ENCODE data around the gene S1PR2.
"Not testable (repeated sequence)": the region's sequence is repeated elsewhere in the genome, so short reads cannot be mapped to it uniquely, and the experiment has no call there.

The S1PR2 gene

DNA sequence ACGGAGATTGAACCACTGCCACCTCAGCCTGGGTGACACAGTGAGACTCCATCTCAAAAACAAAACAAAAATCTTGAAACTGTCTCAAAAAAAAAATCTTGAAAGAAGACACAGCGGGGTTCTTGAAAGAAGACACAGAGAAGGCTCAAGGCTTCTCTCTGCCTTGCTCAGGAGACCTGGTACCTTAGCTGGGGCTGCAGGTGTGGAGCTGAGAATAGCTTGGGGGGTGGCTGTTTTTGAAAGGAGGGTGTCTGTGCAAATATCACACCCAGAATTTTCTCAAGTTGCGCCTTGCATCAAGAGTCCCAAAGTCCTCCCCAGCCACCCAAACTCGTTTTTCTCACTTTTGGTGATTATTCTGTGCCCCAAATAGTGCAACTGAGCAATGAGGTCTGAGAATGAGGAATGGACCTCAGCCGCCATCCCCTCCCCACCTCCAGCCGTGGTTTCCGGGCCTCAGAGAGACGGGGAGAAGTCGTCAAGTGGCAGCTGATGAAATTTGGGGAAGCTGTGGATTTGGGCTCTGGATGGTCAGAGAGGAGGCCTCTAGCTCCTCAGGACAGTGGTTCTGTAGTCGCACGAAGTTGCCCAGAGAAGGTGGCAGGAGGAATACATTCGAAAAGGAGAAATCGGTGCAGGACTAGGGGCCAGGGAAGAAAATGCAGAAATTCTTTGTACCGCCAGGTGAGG is 8.8 kb downstream of the S1PR2 start:
- no peak for DNase-seq

DNA sequence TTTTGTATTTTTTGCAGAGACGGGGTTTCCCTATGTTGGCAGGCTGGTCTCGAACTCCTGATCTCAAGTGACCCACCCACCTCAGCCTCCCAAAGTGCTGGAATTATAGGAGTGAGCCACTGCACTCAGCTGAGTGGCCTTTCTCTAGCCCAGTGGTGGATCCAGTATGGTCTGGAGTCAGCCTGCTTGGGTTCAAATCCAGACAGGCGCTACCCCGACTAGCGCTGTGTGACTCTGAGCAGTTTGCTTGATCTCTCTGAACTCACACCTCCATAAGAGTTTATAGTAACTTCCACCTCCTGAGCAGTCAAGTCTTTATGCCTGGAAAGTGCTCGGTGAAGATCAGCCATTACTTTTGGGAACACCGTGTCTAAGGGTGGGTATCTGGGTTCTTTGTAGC is 10.4 kb downstream of the S1PR2 start:
- DNase-seq: no peak

DNA sequence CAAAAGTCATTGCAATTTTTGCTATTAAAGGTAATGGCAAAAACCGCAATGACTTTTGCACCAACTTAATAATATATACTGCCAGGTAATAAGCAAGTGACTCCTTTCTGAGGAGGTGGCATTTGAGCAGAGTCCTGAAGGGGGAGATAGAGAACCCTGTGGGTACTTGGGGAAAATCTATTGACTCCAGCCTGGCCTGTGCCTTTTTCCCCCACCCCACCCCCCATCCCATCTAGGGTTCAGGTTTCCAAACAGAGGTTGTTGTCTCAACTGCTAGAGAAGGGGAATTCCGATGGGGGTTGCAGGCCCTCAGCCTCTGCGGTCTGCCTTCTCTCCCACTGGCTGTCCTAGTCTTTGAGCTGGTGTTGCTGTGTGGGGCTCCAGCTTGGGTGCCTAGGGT is 11.5 kb downstream of the S1PR2 start:
- DNase-seq: peak; percentile 36

DNA sequence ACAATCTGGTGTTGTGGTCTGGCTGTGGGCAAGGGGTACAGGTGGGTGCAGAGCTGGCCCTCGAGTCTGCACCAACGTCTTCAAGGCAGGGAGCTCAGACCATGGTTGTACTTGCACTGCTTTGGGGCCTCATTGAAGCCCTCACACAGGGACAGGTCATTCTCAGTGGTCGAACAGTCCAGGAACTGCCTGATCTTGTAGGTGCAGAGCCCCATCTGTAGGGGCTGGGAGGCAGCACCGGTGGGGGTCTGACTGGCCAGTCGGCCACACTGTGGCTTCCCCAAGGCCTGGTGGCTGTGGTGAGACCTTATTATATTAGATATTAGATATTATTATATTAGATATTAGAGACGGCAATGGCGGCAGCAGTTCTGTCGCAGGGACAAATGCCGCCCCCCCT is 14.0 kb downstream of the S1PR2 start:
- DNase-seq: no peak

DNA sequence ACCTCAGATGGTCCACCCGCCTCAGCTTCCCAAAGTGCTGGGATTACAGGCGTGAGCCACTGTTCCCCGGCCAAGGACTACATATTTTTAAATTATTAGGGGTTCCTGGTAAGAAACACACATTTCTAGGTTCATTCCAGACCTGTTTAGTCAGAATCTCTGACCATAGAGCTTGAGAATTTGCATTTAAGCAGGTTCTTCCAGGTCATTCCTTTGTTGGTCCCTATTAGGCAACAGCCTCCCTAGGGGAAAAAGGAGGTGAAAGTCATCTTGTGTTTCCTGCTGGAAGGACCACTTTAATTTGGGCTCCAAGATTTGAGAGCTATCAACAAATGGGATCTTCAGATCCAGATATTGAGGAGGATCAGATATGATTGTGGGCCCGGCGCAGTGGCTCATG is 16.3 kb downstream of the S1PR2 start:
- DNase-seq: no peak

DNA sequence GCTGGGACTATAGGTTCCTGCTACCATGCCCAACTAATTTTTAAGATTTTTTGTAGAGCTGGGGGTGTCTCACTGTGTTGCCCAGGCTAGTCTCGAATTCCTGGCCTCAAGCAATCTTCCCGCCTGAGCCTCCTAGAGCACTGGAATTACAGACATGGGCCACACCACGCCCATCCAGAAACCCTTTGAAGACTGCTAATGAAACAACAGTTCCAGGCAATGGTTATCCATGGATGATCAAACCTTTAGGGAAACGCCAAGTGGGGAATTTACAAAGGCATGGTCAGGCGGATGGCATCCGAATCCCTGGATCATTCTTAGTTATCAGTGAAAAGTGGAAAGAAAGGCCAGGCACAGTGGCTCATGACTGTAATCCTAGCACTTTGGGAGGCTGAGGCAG is 19.4 kb downstream of the S1PR2 start:
- DNase-seq: no peak

DNA sequence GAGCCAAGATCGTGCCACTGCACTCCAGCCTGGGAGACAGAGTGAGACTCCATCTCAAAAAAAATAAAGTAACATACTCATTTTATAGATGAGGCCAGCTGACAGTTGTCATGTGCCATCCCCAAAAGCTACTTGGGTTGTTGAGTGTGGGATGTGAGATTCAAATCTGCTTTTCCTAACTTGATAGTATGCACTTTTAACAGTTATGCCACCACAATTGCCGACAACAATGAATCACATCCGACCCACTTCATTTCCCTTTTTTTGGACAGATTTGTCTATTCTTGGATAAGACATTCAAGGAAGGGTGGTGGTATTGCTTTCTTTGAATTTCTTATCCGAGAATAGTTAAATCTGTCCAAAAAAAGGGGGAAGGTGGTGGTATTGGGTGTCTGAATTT is 20.1 kb downstream of the S1PR2 start:
- DNase-seq: no peak

DNA sequence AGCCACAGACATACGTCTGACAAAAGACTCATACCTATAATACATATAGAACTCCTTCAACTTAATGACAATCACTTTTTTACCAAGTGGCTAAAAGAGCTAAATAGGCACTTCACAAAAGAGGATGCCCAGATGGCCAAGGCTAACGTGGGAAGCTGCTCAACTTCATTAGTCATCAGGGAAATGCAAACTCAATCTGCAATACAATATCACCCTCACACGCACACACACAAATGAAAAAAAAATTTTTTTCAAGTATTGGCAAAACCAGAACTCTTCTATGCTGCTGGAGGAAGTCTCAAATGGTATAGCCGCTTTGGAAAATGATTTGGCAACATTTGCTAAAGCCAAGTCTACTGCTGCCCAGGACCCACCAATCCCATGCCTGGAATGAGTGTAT is 21.8 kb downstream of the S1PR2 start:
- no peak for DNase-seq

DNA sequence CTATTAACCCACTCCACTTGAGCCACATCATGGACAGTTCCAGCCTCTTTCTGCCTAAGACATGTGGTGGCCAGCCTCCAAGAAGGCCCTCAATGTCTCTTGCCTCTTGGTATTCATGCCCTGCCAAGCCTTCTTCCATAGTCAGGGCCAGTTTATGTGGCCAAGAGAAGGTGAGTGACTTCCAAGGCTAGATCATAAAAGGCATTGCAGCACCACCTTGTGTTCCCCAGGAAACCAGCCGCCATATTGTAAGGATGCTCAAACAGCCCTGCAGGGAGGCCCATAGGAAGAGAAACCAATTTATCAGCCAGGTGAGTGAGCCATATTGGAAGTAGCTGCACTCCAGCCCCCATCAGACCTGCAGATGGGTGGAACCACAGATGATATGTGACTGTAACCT is 24.1 kb downstream of the S1PR2 start:
- no peak for DNase-seq

DNA sequence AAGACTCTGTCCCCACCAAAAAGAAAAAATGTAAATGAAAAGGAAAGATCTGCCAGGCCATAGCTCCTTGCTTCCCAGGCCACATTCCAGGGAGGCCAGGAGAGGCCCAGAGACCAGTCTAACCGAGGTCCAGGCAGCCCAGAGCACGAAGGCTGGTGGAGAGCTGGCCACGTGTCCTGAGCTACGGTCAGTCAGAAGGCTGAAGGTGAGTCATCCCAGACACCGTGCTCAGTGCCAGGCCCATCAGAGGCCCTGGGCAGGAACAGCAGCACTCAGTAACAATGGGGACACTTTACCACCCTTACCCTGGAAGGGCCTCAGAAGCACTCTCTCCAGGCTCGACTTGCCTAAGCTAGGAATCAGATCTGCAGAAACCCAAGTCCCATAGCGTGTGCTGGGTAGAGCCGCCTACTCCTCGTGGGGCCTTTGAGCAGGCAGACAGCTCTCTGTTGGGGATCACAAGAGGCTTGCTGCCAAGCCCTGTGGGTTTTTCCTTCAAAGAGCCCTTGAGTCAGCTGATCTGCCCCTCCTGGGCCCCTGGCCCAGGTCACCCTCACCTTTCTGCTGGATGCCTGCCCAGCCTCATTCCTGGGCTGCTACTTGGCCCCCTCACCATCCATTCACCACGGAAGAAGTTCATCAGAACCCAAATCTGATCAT is 24.8 kb downstream of the S1PR2 start:
- DNase-seq: no peak

DNA sequence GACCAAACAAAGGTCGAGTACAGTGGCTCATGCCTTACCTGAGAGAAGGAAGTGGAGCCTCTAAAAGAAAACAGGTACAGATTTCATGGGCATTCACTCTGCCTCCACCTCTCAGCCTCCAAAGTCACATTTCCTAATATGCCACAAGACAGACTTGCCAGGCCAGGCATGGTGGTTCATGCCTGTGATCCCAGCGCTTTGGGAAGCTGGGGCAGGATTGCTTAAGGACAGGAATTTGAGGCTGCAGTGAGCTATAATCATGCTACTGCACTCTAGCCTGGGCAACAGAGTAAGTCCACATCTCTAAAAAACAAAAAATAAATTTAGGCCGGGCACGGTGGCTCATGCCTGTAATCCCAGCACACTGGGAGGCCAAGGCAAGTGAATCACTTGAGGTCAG is 25.5 kb downstream of the S1PR2 start:
- no peak for DNase-seq

DNA sequence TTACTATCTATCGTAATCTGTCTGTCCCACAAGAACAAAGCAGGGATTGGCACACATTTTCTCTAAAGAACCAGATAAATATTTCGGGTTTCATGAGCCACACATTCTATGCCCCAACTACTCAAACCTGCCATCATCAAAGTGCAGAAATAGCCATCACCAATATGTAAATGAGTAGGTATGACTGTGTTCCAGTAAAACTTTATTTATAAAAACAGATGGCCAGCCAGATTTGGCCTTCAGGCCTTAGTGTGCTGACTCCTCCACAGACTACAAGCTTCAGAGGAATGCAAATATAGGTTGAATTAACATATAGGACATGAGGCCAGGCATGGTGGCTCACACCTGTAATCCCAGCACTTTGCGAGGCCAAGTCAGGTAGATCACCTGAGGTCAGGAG is 27.4 kb downstream of the S1PR2 start:
- no peak for DNase-seq

DNA sequence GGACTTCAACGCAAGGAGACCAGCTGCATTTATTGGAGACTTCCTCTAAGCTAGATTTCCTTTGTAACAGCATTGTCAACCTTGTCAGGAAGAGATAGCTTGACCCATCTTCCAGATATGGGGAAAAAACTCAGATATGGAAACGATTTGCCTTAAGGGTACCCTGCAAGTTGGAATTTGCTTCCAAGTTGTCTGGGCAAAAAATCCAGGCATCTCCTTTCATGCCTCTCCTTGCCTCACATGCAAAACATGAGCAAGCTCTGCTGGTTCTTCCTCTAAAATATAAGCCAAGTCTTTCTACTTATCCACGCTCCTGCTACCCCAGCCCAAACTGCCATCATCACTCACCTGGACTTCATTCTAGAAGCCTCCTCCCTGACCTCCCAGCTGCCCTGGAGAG is 30.0 kb downstream of the S1PR2 start:
- no peak for DNase-seq

DNA sequence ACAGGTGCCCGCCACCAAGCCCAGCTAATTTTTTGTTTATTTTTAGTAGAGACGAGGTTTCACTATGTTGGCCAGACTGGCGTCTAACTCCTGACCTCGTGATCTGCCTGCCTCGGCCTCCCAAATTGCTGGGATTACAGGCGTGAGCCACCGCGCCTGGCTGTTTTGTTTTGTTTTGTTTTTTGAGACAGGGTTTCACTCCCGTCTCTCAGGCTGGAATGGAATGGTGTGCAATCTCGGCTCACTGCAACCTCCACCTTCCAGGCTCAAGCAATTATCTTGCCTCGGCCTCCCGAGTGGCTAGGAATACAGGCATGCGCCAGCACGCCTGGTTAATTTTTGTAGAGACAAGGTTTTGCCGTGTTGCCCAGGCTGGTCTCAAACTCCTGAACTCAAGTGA is 31.0 kb downstream of the S1PR2 start:
- not testable (repeated sequence) for DNase-seq

DNA sequence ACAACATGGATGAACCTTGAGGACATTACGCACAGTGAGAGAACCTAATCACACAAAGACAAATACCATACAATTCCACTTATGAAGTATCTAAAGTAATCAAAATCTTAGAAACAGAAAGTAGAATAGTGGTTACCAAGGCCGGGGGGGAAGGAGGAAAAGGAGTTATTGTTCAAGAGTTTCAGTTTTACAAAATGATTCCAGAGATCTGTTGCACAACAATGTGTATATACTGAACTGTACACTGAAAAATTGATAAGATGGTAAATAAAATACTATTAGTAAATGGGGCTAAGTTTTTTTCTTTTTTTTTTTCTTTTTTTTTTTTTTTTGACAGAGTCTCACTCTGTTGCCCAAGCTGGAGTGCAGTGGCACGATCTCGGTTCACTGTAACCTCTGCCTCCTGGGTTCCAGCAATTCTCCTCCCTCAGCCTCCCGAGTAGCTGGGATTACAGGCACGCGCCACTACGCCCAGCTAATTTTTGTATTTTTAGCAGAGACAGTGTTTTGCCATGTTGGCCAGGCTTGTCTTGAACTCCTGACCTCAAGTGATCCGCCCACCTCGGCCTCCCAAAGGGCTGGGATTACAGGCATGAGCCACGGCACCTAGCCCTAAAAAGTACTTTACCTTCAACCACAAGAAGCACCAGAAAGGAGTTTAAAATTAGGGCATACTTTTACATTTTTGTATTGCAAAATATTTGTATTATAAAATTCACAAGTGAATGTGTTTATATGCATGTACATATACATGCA is 32.1 kb downstream of the S1PR2 start:
- DNase-seq: not testable (repeated sequence)

DNA sequence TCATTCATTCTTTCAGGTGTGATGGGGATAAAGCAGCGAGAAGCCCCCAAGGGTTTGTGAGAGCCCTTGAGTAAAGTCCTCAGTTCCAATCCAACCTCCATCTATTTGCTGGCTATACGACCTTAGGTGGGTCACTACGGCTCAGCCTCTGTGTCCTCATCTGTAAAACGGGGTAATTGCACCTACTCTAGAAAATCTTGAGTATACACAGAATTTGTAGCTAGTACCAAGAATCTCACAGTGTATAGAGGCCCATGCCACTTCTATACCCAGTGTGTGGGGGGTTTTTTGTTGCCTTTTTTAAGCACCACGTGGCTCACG is 36.0 kb downstream of the S1PR2 start:
- no peak for DNase-seq

DNA sequence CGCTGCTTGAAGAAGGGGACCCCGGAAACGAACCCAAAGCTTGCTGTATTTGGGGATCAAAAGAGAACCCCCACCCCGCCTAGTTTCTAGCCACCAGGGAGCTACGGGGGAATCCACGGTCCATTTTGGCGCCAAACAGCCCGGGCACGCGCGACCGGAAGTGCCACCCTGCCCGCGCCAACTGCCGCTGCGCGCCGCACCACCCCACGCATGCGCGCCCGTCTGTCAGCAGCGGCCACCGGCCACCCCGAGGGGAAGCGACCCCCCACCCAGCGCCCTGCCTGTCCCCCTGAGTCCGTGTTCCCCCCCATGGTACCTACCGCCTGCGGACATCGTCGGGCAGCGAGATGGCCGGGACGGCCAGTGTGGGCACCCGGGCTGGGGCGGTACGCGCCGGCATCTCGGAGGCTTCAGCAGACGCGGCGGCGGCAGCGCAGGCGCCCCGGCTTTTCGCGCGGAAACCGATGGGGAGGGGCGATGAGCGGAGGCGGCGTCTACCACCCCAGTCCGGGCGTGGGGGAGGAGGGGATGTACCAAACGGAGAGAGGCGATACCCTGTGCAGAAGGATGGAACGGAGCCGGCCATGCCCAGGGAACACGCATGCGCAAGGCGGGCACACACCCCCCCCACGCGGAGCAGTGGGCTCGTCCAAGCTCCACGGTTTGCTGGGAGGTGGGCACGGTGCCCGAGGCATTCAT is 36.5 kb downstream of the S1PR2 start, which contains the start of gene DNMT1:
Gene DNMT1, minus strand, starts transcription at position 454 of the 699 bp plus-strand sequence. Its CDS starts 54 bp downstream, at position 400.
- peak; percentile 99 for DNase-seq

DNA sequence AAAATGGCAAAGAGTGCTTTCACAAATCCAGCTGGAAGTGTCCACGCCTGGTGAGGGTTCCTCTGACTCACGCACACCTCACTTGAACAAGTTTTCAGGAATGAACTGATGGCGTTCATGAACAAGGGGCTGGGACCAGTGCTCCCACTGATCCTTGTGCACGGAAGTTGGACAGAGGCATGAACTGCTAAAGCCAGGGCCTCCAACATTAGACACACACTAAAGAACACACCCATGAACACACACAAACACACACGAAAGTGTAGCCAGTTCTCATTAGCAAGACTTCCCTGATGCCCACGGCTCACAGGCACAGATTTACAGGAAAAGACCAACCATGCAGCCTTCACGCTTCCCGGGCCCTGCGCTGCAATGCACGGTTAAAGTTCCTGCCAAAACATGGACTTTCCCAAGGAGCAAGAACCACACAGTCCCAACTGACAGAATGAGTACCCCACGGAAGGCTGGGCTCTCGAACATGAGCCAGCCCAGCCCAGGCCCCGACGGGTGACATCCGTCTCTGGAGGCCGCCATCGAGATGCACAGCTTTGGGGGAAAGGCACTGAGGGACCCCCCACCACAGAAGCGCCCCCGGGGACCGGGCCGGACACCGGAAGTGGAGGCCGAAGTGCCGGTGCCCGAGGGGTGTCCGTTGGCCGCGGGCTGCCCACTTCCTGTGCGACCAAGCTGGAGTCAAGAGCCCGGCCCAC is 37.2 kb downstream of the S1PR2 start:
- DNase-seq: peak; percentile 52

DNA sequence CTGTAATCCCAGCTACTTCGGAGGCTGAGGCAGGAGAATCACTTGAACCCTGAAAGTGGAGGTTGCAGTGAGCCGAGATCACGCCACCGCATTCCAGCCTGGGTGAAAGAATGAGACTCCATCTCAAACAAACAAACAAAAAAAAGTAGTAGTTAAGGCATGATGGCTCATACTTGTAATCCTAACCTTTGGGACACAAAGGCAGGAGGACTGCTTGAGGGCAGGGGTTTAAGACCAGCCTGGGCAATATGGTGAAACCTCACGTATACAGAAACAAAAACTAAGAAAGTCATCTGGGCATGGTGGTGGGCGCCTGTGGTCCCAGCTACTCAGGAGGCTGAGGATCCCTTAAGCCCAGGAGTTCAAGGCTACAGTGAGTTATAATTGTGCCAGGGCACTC is 38.2 kb downstream of the S1PR2 start:
- no peak for DNase-seq

DNA sequence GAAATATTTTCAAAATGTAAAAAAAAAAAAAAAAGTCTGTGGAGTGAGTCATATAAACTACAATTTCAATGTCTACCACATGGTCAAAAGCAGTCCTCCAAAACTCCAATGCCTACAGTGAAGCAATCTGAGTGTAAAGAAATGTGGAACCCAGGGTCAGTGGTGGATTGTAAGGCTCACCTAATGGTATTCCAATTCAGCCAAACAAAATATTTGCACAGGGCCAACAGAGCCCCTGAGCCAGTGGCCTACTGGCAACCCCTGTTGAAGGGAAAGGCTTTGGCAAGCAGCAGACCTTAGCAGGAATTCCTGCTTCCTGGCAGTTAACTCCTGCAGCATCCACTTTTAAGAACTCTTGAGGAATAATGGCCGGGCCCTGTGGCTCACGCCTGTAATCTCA is 39.8 kb downstream of the S1PR2 start:
- no peak for DNase-seq

DNA sequence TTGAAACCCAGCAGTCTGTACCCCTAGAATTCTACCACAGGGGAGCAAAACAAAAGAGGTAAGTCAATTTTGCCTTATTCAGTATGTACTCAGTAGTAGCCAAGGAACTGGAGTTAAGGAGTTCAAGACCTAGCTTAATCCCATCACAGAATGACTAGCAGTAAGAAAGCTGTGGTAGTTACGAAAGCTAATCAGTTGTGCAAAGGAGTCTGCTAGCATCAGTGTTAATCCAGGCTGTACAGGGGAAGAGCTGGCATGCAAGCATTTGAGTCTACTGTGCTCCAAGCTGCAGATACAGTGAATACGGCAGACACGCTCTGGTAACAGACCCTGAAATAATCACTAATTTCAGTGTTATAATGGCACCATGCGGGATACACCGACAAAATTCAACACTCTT is 41.1 kb downstream of the S1PR2 start:
- DNase-seq: no peak

DNA sequence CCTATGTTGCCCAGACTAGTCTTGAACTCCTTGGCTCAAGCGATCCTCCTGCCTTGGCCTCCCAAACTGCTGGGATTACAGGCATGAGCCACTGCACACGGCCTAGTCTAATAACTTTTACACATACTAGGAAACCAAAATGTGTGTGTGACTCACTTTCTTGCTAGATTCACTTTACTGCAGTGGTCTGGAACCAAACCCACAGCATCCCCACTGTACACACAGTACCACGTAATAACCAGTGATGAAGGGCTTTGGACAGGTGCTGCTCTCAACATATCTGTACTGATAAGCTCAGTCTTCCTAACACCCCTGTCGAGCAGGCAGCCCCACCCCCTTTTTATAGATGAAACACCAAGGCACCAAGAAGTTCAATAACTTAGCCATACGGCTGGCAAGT is 41.5 kb downstream of the S1PR2 start:
- DNase-seq: peak; percentile 51

DNA sequence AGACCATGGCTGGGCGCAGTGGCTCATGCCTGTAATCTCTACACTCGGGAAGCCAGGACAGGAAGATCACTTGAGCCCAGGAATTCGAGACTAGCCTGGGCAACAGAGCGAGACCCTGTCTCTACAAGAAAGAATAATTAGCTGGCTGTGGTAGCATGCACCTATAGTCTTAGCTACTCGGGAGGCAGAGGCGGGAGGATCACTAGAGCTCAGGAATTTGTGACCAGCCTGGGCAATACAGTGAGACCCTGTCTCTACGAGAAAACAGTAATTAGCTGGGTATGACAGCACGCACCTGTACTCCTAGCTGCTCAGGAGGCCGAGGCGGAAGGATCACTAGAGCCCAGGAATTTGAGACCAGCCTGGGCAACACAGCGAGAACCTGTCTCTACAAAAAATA is 43.8 kb downstream of the S1PR2 start:
- no peak for DNase-seq

Measured in activated CD4-positive, alpha-beta T cell treated with anti-CD3 and anti-CD28 coated beads for 48 hours (primary cell).